WI38 (cell line): ENCODE data around the gene PTBP3.
"Not testable (repeated sequence)": the region's sequence is repeated elsewhere in the genome, so short reads cannot be mapped to it uniquely, and the experiment has no call there.

ENCODE experiments used
- H3K4me3 ChIP-seq: 2 replicates; pipeline ENCODE4 v1.5.1; 2011; ENCODE audit warnings: low read depth, mild to moderate bottlenecking, control low read depth, low read length
- CTCF ChIP-seq: IDR thresholded peaks from 2 replicates; pipeline ENCODE4 v1.5.1; 2012; ENCODE audit warnings: low read depth, mild to moderate bottlenecking, control low read depth, low read length

Gene PTBP3

GRCh38 chr9:112379177-112380101 lies 46.0 kb upstream of the PTBP3 start:
- peak overlapping the region; percentile 88 for H3K4me3 ChIP-seq
- no peak for TF ChIP-seq CTCF

- peak overlapping the region; percentile 88 for H3K4me3 ChIP-seq
- TF ChIP-seq CTCF = no peak
These were observed 45.1 kb upstream of the PTBP3 start for GRCh38 chr9:112378328-112379176.

- no peak for TF ChIP-seq CTCF
- peak overlapping the region; percentile 88 for H3K4me3 ChIP-seq
These were observed 44.4 kb upstream of the PTBP3 start for GRCh38 chr9:112377684-112378327.

- no peak for TF ChIP-seq CTCF
- no peak overlapping the region for H3K4me3 ChIP-seq
These were observed 43.7 kb upstream of the PTBP3 start for GRCh38 chr9:112377087-112377486.

- TF ChIP-seq CTCF = no peak
- no peak overlapping the region for H3K4me3 ChIP-seq
These were observed 41.9 kb upstream of the PTBP3 start for GRCh38 chr9:112375361-112375760.

- H3K4me3 ChIP-seq = not testable (repeated sequence)
These were observed 40.8 kb upstream of the PTBP3 start for GRCh38 chr9:112374232-112374631.

GRCh38 chr9:112373666-112374065 lies 40.2 kb upstream of the PTBP3 start:
- not testable (repeated sequence) for H3K4me3 ChIP-seq

- TF ChIP-seq CTCF = no peak
- H3K4me3 ChIP-seq = no peak overlapping the region
These were observed 37.6 kb upstream of the PTBP3 start for GRCh38 chr9:112371060-112371459.
